OCI-LY1 (cell line): ENCODE measurements around the gene ADAMTS8.
A peak's percentile ranks its signal among the peaks of the same experiment; 100 is the strongest.

Experiments used
- H2AFZ ChIP-seq: fragments of 200-600 bp; sonication (generic), shearing (Covaris generic); 2 replicates; pipeline ENCODE4 v1.6.0; 2014; ENCODE audit warnings: antibody characterized with exemption, mild to moderate bottlenecking, low read length
- H3F3A ChIP-seq: fragments of 200-600 bp; sonication (generic), shearing (Covaris generic); 2 replicates; pipeline ENCODE4 v1.6.0; 2014; ENCODE audit warnings: mild to moderate bottlenecking, antibody characterized with exemption, low read length, moderate library complexity; ENCODE audit not compliant: insufficient read depth
- H3K27ac ChIP-seq: fragments of 200-600 bp; sonication (generic); 2 replicates; pipeline ENCODE4 v1.5.1; 2014; ENCODE audit warnings: low read length, mixed run types, mild to moderate bottlenecking, low read depth; ENCODE audit not compliant: poor library complexity, severe bottlenecking
- H3K27me3 ChIP-seq: fragments of 200-600 bp; sonication (generic); 2 replicates; pipeline ENCODE4 v1.6.0; 2014; ENCODE audit warnings: antibody characterized with exemption, mild to moderate bottlenecking, low read length, moderate library complexity; ENCODE audit not compliant: insufficient read depth
- H3K36me3 ChIP-seq: fragments of 200-600 bp; sonication (generic); 2 replicates; pipeline ENCODE4 v1.6.1; 2014; ENCODE audit warnings: mild to moderate bottlenecking, antibody characterized with exemption, low read length, moderate library complexity, mixed read lengths; ENCODE audit not compliant: insufficient read depth
- H3K4me1 ChIP-seq: fragments of 200-600 bp; sonication (generic); 2 replicates; pipeline ENCODE4 v1.5.1; 2014; ENCODE audit warnings: mild to moderate bottlenecking, low read length, moderate library complexity; ENCODE audit not compliant: insufficient read depth, severe bottlenecking
- H3K4me2 ChIP-seq: fragments of 200-600 bp; sonication (generic), shearing (Covaris generic); 2 replicates; pipeline ENCODE4 v1.6.1; 2014; ENCODE audit warnings: low read length
- H3K4me3 ChIP-seq: fragments of 200-600 bp; sonication (generic); 2 replicates; pipeline ENCODE4 v1.5.1; 2014; ENCODE audit warnings: low read length, low read depth, mild to moderate bottlenecking, mixed read lengths; ENCODE audit not compliant: poor library complexity, severe bottlenecking
- H3K79me2 ChIP-seq: fragments of 200-600 bp; shearing (Covaris generic); 2 replicates; pipeline ENCODE4 v1.6.1; 2016; ENCODE audit warnings: mixed run types, low read length, mixed read lengths; ENCODE audit not compliant: insufficient read depth
- H3K9ac ChIP-seq: fragments of 200-600 bp; sonication (generic), shearing (Covaris generic); 2 replicates; pipeline ENCODE4 v1.6.1; 2014; ENCODE audit warnings: mild to moderate bottlenecking, low read length, mixed read lengths
- H3K9me2 ChIP-seq: fragments of 200-600 bp; sonication (generic), shearing (Covaris generic); 2 replicates; pipeline ENCODE4 v1.6.1; 2014; ENCODE audit warnings: low read depth, mild to moderate bottlenecking, low read length, mixed read lengths
- H3K9me3 ChIP-seq: fragments of 200-600 bp; shearing (Covaris generic); 2 replicates; pipeline ENCODE4 v1.6.1; 2014; ENCODE audit warnings: low read length, mixed read lengths
- H4K20me1 ChIP-seq: fragments of 200-600 bp; sonication (generic), shearing (Covaris generic); 2 replicates; pipeline ENCODE4 v1.6.0; 2016; ENCODE audit warnings: mild to moderate bottlenecking, low read length; ENCODE audit not compliant: insufficient read depth
- CTCF ChIP-seq: fragments of 200-600 bp; sonication (generic), shearing (Covaris generic); IDR thresholded peaks from 2 replicates; pipeline ENCODE4 v1.5.1; 2017; ENCODE audit warnings: mild to moderate bottlenecking, antibody characterized with exemption, low read length, moderate library complexity, mixed read lengths
- EZH2 ChIP-seq: fragments of 200-600 bp; sonication (generic), shearing (Covaris generic); IDR thresholded peaks from 2 replicates; pipeline ENCODE4 v1.8.0; 2017; ENCODE audit warnings: borderline replicate concordance, mixed run types, mild to moderate bottlenecking, antibody characterized with exemption, low read length, moderate library complexity, mixed read lengths

Gene ADAMTS8

GRCh38 chr11:130436171-130436570 lies 7.8 kb upstream of the ADAMTS8 start:
- TF ChIP-seq CTCF = no peak
- TF ChIP-seq EZH2 = no peak
- H3K4me2 ChIP-seq = no peak overlapping the region
- no peaks in the 10 kb centered on the region for H3K36me3 ChIP-seq
- H3K27ac ChIP-seq = no peak overlapping the region
- H3K9ac ChIP-seq = no peak overlapping the region
- H2AFZ ChIP-seq = no peak overlapping the region
- H3F3A ChIP-seq = no peaks in the 10 kb centered on the region
- H3K9me2 ChIP-seq = no peaks in the 10 kb centered on the region
- no peaks in the 10 kb centered on the region for H3K9me3 ChIP-seq
- no peaks in the 10 kb centered on the region for H3K4me1 ChIP-seq
- no peaks in the 10 kb centered on the region for H4K20me1 ChIP-seq
- H3K79me2 ChIP-seq = no peaks in the 10 kb centered on the region
- H3K4me3 ChIP-seq = no peak overlapping the region
- H3K27me3 ChIP-seq = no peaks in the 10 kb centered on the region

DNA sequence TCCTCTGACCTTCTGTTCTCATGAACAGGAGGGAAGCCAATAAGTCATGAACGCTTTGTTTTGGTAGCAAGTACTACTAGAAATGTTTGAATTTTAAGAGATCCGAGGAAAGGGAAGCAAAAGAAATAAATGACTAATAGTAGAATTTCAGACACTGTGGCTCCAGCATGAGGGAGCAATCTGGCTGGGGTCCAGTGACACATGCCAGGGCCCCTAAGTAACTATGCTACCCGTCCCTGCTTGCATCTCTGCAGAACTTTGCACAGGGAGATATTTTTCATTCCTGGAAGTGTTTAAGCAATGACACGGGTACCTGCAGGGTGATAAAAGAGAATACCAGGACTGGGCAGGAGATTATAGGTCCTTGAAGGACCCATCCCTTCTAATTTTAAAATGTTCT lies 7.3 kb upstream of the ADAMTS8 start:
- Histone ChIP-seq H3K9me3 (no peaks in the 10 kb centered on the region), H3K4me3 (no peak overlapping the region), H3K4me2 (no peak overlapping the region), H3F3A (no peaks in the 10 kb centered on the region), H3K27ac (no peak overlapping the region), H3K4me1 (no peaks in the 10 kb centered on the region), H3K36me3 (no peaks in the 10 kb centered on the region), H3K9ac (no peak overlapping the region), H3K9me2 (no peaks in the 10 kb centered on the region), H2AFZ (no peak overlapping the region), H4K20me1 (no peaks in the 10 kb centered on the region), H3K79me2 (no peaks in the 10 kb centered on the region), H3K27me3 (no peaks in the 10 kb centered on the region)
- TF ChIP-seq CTCF (no peak), EZH2 (no peak)

DNA sequence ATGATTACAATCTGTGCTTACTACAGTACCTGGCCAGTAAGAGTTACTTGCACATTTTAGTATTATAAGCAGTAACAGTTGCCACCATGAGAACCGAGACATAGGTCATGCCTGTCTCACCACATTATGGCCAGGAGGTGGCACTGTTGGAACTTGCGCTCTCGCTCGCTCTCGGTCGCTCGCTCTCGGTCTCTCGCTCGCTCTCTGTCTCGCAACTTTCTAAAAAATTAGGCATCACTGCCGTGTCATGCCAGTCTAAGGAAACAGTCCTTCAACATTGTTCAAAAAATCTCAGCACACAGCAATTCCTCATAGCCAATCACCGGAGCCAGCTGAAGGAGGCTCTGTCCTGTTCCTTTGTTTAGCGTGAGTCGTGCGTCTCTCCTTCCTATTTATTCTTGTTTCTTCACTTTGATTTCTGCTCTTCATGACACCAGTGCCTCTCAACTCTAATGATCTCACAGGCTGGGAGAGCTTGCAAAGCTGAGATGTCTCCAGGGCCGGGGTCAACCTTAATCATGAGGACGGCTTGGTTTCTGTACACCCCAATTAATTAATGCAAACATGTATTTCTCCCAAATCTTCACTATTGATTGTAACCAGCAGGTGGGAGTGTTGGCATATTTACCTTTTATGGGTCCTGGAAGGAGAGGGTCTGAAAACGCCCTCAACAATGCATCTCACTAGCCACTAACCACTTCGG lies 6.3 kb upstream of the ADAMTS8 start:
- Histone ChIP-seq H2AFZ (peak overlapping the region; percentile 60; the same call in 1 of the 2 replicates), H3K27ac (no peak overlapping the region), H3K79me2 (no peaks in the 10 kb centered on the region), H3K9me3 (no peaks in the 10 kb centered on the region), H3K4me3 (peak overlapping the region; percentile 65), H3K9me2 (no peaks in the 10 kb centered on the region), H4K20me1 (no peaks in the 10 kb centered on the region), H3K36me3 (no peaks in the 10 kb centered on the region), H3K27me3 (no peaks in the 10 kb centered on the region), H3K4me2 (peak overlapping the region; percentile 92), H3F3A (no peaks in the 10 kb centered on the region), H3K9ac (peak overlapping the region; percentile 56), H3K4me1 (no peaks in the 10 kb centered on the region)
- TF ChIP-seq CTCF = peak; percentile 64
- no peak for TF ChIP-seq EZH2
